ENCODE data around the gene KRTAP10-8. TPM values are rescaled to one million over a fixed set of nuclear protein-coding genes. Genes with fewer than 3 reads are reported as not detected.

KRTAP10-8 gene
- polyA plus RNA-seq, 1 donor from 2014 or later: not detected

- no peaks in the 10 kb centered on the region for H3K36me3 ChIP-seq (ENCODE audit: insufficient read depth, low read length)
- H3F3A ChIP-seq (ENCODE audit: insufficient read depth, low read length, poor library complexity, severe bottlenecking): no peaks in the 10 kb centered on the region
- H3K79me2 ChIP-seq (replicated peaks; ENCODE audit: insufficient read depth, low read length): no peaks in the 10 kb centered on the region
- H4K20me1 ChIP-seq (ENCODE audit: insufficient read depth): no peaks in the 10 kb centered on the region
- H3K27ac ChIP-seq (ENCODE audit: low read length): no peak overlapping the region
- H3K9me2 ChIP-seq (ENCODE audit: insufficient read depth, low read length): no peaks in the 10 kb centered on the region
- no peak for TF ChIP-seq EZH2 (IDR thresholded peaks at IDR 0.05; ENCODE audit: borderline replicate concordance, insufficient read depth, low read length, poor library complexity, severe bottlenecking)
- no peak for TF ChIP-seq POLR2AphosphoS5 (IDR thresholded peaks at IDR 0.05)
- TF ChIP-seq REST (IDR thresholded peaks at IDR 0.05; ENCODE audit: borderline replicate concordance): no peak
- no peak for TF ChIP-seq RAD21 (conservative IDR thresholded peaks at IDR 0.05)
- TF ChIP-seq MXI1 (conservative IDR thresholded peaks at IDR 0.05; ENCODE audit: poor library complexity, severe bottlenecking): no peak
- no peak for TF ChIP-seq TAF1 (IDR thresholded peaks at IDR 0.05; ENCODE audit: low read depth)
- TF ChIP-seq CTCF (IDR thresholded peaks at IDR 0.05; ENCODE audit: poor library complexity, severe bottlenecking): no peak
- H3K27me3 ChIP-seq (ENCODE audit: insufficient read depth, low read depth, low read length): no peaks in the 10 kb centered on the region
- H3K9me3 ChIP-seq (ENCODE audit: low read length): no peaks in the 10 kb centered on the region
- no peak overlapping the region for H2AFZ ChIP-seq (ENCODE audit: low read depth, low read length)
- H3K4me3 ChIP-seq (ENCODE audit: low read length): no peak overlapping the region
- no peak overlapping the region for H3K9ac ChIP-seq (ENCODE audit: low read length)
- no peak overlapping the region for H3K4me2 ChIP-seq (ENCODE audit: low read length)
Measured at GRCh38 chr21:44589094-44589493, 22.8 kb upstream of the KRTAP10-8 start.

DNA sequence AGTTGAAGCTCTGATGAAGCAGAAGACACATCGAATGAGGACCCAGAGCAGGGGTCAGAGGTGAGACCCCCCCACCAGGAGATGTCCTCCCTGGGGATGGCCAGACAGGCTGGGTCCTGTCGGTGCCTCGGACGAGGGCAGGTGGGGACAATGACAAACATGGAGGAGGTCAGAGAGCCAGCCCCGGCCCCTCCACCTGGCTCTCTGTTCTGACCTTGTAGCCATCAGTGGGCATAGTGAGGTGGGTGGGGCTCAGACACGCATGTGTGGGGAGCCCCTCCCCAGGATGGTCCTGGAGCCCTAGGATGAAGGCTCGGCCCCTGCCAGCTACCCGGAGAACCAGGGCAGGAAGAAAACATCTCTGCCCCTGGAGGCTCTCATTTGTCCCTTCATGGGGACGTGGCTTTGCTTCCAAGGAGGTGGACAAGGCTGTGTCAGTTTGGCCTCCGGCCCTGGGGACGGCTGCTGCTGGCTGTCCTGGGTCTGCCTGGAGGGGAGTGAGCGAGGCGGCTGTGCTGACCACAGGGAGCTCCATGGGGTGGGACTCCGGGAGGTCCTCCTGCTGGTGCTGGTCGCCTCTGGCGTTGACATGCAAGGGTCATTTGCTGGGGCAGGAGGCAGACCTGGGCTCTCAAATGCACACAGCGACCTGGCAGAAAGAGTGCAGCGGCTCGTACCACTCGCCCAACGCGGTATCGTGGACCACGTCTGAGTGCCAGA, 22.1 kb upstream of the KRTAP10-8 start:
- no peaks in the 10 kb centered on the region for H3F3A ChIP-seq (ENCODE audit: insufficient read depth, low read length, poor library complexity, severe bottlenecking)
- H3K4me2 ChIP-seq (ENCODE audit: low read length): no peak overlapping the region
- no peak overlapping the region for H3K4me3 ChIP-seq (ENCODE audit: low read length)
- no peaks in the 10 kb centered on the region for H3K9me2 ChIP-seq (ENCODE audit: insufficient read depth, low read length)
- no peaks in the 10 kb centered on the region for H3K79me2 ChIP-seq (replicated peaks; ENCODE audit: insufficient read depth, low read length)
- TF ChIP-seq REST (IDR thresholded peaks at IDR 0.05; ENCODE audit: borderline replicate concordance) (no peak), EZH2 (IDR thresholded peaks at IDR 0.05; ENCODE audit: borderline replicate concordance, insufficient read depth, low read length, poor library complexity, severe bottlenecking) (no peak), MXI1 (conservative IDR thresholded peaks at IDR 0.05; ENCODE audit: poor library complexity, severe bottlenecking) (no peak), TAF1 (IDR thresholded peaks at IDR 0.05; ENCODE audit: low read depth) (no peak), CTCF (IDR thresholded peaks at IDR 0.05; ENCODE audit: poor library complexity, severe bottlenecking) (no peak), EP300 (conservative IDR thresholded peaks at IDR 0.05; ENCODE audit: poor library complexity, severe bottlenecking) (no peak), SMC3 (conservative IDR thresholded peaks at IDR 0.05; ENCODE audit: poor library complexity) (no peak), RAD21 (conservative IDR thresholded peaks at IDR 0.05) (no peak), POLR2AphosphoS5 (IDR thresholded peaks at IDR 0.05) (no peak)
- H3K27ac ChIP-seq (ENCODE audit: low read length): no peak overlapping the region
- H4K20me1 ChIP-seq (ENCODE audit: insufficient read depth): no peaks in the 10 kb centered on the region
- no peaks in the 10 kb centered on the region for H3K27me3 ChIP-seq (ENCODE audit: insufficient read depth, low read depth, low read length)
- no peak overlapping the region for H2AFZ ChIP-seq (ENCODE audit: low read depth, low read length)
- H3K9me3 ChIP-seq (ENCODE audit: low read length): no peaks in the 10 kb centered on the region
- H3K9ac ChIP-seq (ENCODE audit: low read length): no peak overlapping the region
- H3K36me3 ChIP-seq (ENCODE audit: insufficient read depth, low read length): no peaks in the 10 kb centered on the region
